ENCODE results near the gene ZFAND6. TPM values are rescaled to one million over a fixed set of nuclear protein-coding genes. Genes with fewer than 3 reads are reported as not detected.
"Not testable (repeated sequence)": the region's sequence is repeated elsewhere in the genome, so short reads cannot be mapped to it uniquely, and the experiment has no call there.

ZFAND6 gene
- total RNA-seq, 2 donors from 2014 or later = 85.5 to 91.6 TPM

DNA sequence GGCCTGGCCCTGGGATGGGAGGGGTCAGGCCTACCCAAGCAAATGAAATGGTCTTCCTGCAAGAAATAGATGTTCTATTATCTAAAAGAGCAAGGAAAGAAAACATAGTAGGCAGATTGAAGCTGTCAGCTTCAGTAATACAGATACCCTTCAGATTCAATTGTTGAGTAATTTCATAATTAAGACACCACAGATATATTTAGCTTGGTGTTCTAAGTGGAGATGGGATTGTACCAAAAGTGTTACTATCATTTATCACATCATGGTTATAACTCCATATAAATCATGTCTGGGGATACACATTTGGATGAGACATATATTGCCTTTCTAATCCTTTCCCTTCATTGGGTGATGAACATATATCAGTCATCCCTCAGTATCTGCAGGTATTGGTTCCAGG is 51.4 kb downstream of the ZFAND6 start:
- Mint-ChIP-seq H3K4me1 (peaks cover 36% of the 10 kb centered on the region), H3K4me3 (no peak overlapping the region), H3K27me3 (no peaks in the 10 kb centered on the region), H3K36me3 (ENCODE audit: low read depth) (peaks cover 4% of the 10 kb centered on the region), H3K27ac (no peak overlapping the region)
- no peaks in the 10 kb centered on the region for H3K9me3 ChIP-seq (ENCODE audit: control insufficient read depth, low read length, poor library complexity, severe bottlenecking)
- DNase-seq (no peak), ATAC-seq (no peak)

DNA sequence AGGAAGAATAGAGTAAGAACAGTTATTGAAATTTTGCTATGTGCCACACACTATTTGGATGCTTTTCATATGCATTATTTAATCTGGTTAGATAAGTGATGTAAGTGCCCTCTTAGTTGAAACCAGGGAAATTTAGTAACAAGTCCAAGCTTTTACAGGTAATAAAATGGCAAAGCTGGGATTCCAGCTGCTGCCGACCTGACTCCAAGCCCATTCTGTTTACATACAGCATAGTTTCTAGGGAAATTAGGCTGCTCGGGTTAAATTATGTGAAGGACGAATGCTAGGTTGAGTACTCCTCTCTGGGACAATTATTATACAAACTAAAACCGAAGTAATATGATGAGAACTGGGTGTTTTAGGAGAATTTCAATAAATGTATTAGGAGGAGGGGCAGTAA is 54.6 kb downstream of the ZFAND6 start:
- Mint-ChIP-seq H3K27ac (peak overlapping the region; percentile 34), H3K4me1 (peaks cover 23% of the 10 kb centered on the region), H3K36me3 (ENCODE audit: low read depth) (peaks cover 3% of the 10 kb centered on the region), H3K4me3 (no peak overlapping the region), H3K27me3 (no peaks in the 10 kb centered on the region)
- ATAC-seq (no peak), DNase-seq (no peak)
- no peaks in the 10 kb centered on the region for H3K9me3 ChIP-seq (ENCODE audit: control insufficient read depth, low read length, poor library complexity, severe bottlenecking)

DNA sequence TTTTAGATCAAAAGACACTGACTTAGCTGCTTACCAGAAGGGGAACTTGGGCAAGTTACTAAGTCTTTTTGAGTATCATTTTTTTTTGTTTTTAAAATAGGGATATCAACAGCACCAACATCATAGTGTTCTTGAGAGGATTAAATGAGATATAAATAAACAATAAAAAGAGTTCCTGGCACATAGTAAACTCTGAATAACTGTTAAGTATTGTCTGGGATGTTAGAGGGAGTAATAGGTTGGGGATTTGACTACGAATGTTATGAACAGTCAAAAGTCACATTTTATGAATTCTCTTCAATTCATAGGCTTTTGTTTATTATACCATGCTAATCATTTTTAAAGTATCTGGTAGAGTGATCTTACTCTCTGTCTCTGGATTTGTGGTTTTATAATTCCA is 55.5 kb downstream of the ZFAND6 start:
- H3K4me3 Mint-ChIP-seq = no peak overlapping the region
- ATAC-seq (no peak), DNase-seq (no peak)
- peaks cover 14% of the 10 kb centered on the region for H3K4me1 Mint-ChIP-seq
- H3K36me3 Mint-ChIP-seq (ENCODE audit: low read depth) = peaks cover 2% of the 10 kb centered on the region
- H3K27ac Mint-ChIP-seq = no peak overlapping the region
- no peaks in the 10 kb centered on the region for H3K27me3 Mint-ChIP-seq
- H3K9me3 ChIP-seq (ENCODE audit: control insufficient read depth, low read length, poor library complexity, severe bottlenecking) = no peaks in the 10 kb centered on the region

DNA sequence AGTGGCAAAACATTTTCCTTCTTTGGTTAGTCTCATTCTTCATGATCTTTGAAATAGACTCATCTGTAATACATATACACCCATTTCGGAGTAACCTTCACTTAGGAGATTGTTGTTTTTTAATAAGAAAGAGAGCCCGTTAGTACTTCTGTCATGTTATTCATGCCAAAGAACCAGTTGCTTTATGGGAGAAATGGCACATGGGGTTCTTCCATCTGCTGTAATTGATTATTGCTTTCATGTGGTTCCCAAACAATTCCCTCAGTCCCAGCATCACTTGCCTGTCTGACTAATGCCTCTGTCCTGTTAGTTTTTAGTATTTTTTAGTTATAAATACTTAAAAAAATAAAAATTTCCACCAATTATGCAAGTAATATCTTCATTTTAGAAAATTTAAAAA is 59.5 kb downstream of the ZFAND6 start:
- Mint-ChIP-seq H3K27me3 (no peaks in the 10 kb centered on the region), H3K4me1 (peaks cover 10% of the 10 kb centered on the region), H3K36me3 (ENCODE audit: low read depth) (peaks cover 3% of the 10 kb centered on the region), H3K4me3 (no peak overlapping the region), H3K27ac (no peak overlapping the region)
- DNase-seq (no peak), ATAC-seq (no peak)
- no peaks in the 10 kb centered on the region for H3K9me3 ChIP-seq (ENCODE audit: control insufficient read depth, low read length, poor library complexity, severe bottlenecking)

DNA sequence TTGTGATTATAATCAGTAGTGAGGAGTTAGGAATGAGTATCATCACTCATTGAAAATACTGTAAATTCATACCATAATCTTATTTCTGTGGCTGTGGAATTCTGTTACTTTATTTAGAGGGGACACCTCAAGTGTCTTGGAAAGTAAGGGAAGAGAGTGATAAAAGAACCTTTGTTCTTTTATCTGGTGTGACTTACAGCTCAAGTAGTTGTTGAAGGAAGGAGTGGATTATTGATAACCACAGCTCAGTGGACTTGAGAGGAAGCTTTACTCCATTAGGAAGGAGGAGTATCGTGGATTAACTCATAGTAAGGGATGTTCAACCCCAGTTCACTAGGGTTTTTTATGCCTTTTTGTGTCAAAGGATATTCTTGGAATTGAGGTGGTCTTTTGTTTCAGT is 61.2 kb downstream of the ZFAND6 start:
- H3K27me3 Mint-ChIP-seq = no peaks in the 10 kb centered on the region
- ATAC-seq = no peak
- H3K4me1 Mint-ChIP-seq = peaks cover 5% of the 10 kb centered on the region
- DNase-seq = no peak
- H3K27ac Mint-ChIP-seq = no peak overlapping the region
- H3K36me3 Mint-ChIP-seq (ENCODE audit: low read depth) = peaks cover 3% of the 10 kb centered on the region
- H3K4me3 Mint-ChIP-seq = no peak overlapping the region
- no peaks in the 10 kb centered on the region for H3K9me3 ChIP-seq (ENCODE audit: control insufficient read depth, low read length, poor library complexity, severe bottlenecking)

DNA sequence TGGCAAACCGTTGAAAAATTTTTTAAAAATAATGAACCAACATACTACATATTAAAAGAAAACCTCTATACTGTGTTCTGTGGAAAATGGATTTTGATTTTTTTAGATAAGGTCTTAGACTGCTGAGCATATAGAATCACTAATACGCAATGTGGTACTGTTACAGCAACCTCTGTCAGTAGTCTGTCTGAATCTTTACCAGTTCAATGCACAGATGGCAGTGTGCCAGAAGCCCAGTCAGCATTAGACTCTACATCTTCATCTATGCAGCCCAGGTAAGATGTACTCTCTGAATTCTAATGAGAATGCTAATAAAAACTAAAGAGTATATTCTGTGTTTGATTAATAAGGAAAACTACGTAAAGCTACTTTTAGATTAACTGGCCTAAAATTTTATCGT is 62.1 kb downstream of the ZFAND6 start:
- H3K9me3 ChIP-seq (ENCODE audit: control insufficient read depth, low read length, poor library complexity, severe bottlenecking) = no peaks in the 10 kb centered on the region
- ATAC-seq (no peak), DNase-seq (no peak)
- Mint-ChIP-seq H3K36me3 (ENCODE audit: low read depth) (peaks cover 3% of the 10 kb centered on the region), H3K27ac (no peak overlapping the region), H3K4me3 (no peak overlapping the region), H3K27me3 (no peaks in the 10 kb centered on the region), H3K4me1 (peaks cover 5% of the 10 kb centered on the region)

DNA sequence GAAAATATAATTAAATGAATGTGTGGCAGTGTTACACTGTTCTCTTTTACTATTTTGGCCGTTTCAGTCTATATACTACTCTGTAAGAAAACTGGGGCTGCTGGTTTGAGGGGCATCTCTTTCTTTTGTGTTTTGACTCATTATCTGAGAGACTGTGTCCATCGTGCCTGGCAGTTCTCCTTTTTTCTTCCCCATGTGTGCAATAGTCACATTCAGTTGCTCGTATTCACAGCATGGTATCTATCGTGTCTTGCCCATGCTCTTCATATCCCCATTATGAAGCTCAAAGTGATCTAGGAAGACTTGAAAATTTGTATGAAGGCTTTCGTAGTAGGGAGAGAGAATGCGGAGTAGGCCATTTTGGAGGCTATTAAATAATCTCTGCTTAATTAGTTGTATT is 63.6 kb downstream of the ZFAND6 start:
- Mint-ChIP-seq H3K36me3 (ENCODE audit: low read depth) (peaks cover 3% of the 10 kb centered on the region), H3K27ac (no peak overlapping the region), H3K4me1 (peaks cover 5% of the 10 kb centered on the region), H3K27me3 (no peaks in the 10 kb centered on the region), H3K4me3 (no peak overlapping the region)
- no peak for ATAC-seq
- no peaks in the 10 kb centered on the region for H3K9me3 ChIP-seq (ENCODE audit: control insufficient read depth, low read length, poor library complexity, severe bottlenecking)
- no peak for DNase-seq

DNA sequence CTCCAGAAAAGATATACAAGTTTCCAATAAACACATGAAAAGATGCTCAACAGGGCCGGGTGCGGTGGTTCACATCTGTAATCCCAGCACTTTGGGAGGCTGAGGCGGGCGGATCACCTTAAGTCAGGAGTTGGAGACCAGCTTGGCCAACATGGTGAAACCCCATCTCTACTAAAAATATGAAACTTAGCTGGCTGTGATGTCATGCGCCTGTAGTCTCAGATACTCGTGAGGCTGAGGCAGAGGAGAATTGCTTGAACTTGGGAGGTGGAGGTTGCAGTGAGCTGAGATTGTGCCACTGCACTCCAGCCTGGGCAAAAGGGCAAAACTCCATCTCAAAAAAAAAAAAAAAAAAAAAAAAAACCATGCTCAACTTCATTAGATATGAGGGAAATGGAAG is 67.8 kb downstream of the ZFAND6 start:
- H3K27ac Mint-ChIP-seq; H3K36me3 Mint-ChIP-seq (ENCODE audit: low read depth); H3K4me3 Mint-ChIP-seq; ATAC-seq; DNase-seq; H3K27me3 Mint-ChIP-seq; H3K9me3 ChIP-seq (ENCODE audit: control insufficient read depth, low read length, poor library complexity, severe bottlenecking): not testable (repeated sequence)
- peaks cover 12% of the 10 kb centered on the region for H3K4me1 Mint-ChIP-seq

DNA sequence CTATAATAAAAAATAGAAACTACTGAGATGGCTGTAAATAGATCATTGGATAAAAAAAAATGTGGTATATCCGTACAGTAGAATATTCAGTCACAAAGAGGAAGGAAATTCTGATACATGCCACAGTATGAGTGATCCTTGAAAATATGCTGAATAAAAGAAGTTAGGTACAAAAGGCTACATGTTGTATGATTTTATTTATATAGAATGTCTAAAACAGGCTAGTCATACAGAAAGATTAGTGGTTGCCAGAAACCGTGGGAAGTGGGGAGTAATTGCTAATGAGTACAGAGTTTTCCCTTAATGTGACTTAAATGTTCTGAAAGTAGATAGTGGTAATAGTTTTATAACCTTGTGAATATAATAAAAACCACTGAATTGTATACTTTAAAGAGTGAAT is 68.4 kb downstream of the ZFAND6 start:
- H3K4me1 Mint-ChIP-seq = peaks cover 12% of the 10 kb centered on the region
- H3K9me3 ChIP-seq (ENCODE audit: control insufficient read depth, low read length, poor library complexity, severe bottlenecking) = no peaks in the 10 kb centered on the region
- DNase-seq = no peak
- H3K27me3 Mint-ChIP-seq = no peaks in the 10 kb centered on the region
- H3K27ac Mint-ChIP-seq = no peak overlapping the region
- H3K36me3 Mint-ChIP-seq (ENCODE audit: low read depth) = peaks cover 5% of the 10 kb centered on the region
- no peak for ATAC-seq
- H3K4me3 Mint-ChIP-seq = peak overlapping the region; percentile 3

DNA sequence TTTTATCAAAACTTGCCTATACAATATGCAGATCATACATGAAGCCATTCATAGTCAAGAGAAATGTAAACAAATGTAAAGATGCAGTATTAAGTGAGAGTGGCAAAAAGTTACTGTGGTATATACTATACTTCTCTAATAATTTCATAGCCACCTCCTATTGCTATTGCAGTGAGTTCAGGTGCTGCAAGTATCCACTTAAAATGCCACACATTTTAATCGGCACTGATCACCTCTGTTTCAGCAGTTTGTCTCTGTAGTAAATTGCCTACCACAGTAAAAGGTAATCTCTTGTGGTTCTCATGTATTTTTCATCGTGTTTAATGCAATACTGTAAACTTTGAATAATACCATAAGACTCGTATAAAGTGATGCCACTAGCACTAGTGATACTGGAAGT is 72.9 kb downstream of the ZFAND6 start:
- no peak for DNase-seq
- ATAC-seq = no peak
- no peak overlapping the region for H3K4me3 Mint-ChIP-seq
- no peaks in the 10 kb centered on the region for H3K27me3 Mint-ChIP-seq
- H3K9me3 ChIP-seq (ENCODE audit: control insufficient read depth, low read length, poor library complexity, severe bottlenecking) = no peaks in the 10 kb centered on the region
- H3K36me3 Mint-ChIP-seq (ENCODE audit: low read depth) = peaks cover 13% of the 10 kb centered on the region
- H3K4me1 Mint-ChIP-seq = peaks cover 14% of the 10 kb centered on the region
- H3K27ac Mint-ChIP-seq = no peak overlapping the region

DNA sequence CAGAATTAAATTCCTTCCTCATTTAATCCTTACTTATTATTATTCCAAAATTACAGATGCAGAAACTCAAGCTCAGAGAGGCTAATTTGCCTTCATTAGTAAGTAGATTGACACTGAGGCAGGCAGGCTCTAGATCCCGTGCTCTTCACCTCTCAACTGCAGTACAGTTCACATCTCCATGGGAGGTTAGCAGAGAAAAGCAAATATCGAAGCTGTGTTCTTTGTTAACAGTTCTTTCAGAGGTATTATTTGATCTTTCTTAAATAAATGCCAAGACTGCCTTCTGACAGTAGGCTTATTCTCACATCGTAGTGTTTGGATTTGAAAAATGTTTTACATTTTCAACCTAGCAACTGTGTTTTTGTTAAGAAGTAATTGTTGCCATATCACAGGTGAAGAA is 77.4 kb downstream of the ZFAND6 start:
- H3K9me3 ChIP-seq (ENCODE audit: control insufficient read depth, low read length, poor library complexity, severe bottlenecking) = no peaks in the 10 kb centered on the region
- Mint-ChIP-seq H3K27me3 (no peaks in the 10 kb centered on the region), H3K36me3 (ENCODE audit: low read depth) (peaks cover 11% of the 10 kb centered on the region), H3K27ac (no peak overlapping the region), H3K4me3 (no peak overlapping the region), H3K4me1 (peaks cover 2% of the 10 kb centered on the region)
- DNase-seq (no peak), ATAC-seq (no peak)

DNA sequence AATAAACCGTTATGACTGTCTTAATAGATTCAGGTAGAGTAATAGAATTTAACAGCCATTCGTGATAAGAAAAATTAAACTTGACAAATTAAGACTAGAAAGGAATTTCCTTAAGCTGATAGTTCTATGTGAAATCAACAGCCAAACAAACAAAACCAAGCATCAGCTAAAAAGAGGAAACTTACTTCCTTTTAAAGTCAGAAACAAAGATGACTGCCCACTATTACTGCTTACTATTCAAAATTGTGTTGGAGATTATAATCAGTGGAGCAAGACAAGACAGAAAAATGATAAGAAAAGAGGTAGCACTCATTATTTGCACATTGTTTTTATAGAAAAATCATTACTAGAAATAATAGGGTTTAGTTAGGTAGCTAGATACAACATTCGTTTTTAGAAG is 79.5 kb downstream of the ZFAND6 start:
- ATAC-seq = no peak
- no peaks in the 10 kb centered on the region for H3K9me3 ChIP-seq (ENCODE audit: control insufficient read depth, low read length, poor library complexity, severe bottlenecking)
- peaks cover 2% of the 10 kb centered on the region for H3K4me1 Mint-ChIP-seq
- H3K36me3 Mint-ChIP-seq (ENCODE audit: low read depth) = peaks cover 11% of the 10 kb centered on the region
- H3K27ac Mint-ChIP-seq = no peak overlapping the region
- no peak overlapping the region for H3K4me3 Mint-ChIP-seq
- DNase-seq = no peak
- no peaks in the 10 kb centered on the region for H3K27me3 Mint-ChIP-seq

DNA sequence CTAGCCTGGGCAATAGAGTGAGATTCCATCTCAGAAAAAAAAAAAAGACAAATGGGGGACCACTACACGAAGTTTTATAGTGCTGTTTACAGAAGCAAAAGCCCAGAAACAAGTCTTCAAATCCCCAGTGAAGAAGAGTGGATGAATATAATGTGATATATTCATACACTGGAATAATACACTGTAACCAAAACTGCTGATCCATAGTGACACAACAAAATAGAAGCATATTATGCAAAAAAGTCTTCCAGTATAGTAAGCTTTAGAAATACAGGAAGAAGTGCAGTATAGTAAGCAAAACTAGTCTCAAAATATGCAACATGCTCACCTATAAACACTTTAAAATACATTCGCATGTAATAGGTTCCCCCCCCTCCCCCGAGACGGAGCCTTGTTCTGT is 81.4 kb downstream of the ZFAND6 start:
- H3K36me3 Mint-ChIP-seq (ENCODE audit: low read depth) = peaks cover 3% of the 10 kb centered on the region
- no peak for ATAC-seq
- H3K4me1 Mint-ChIP-seq = no peaks in the 10 kb centered on the region
- DNase-seq = no peak
- H3K27me3 Mint-ChIP-seq = no peaks in the 10 kb centered on the region
- no peaks in the 10 kb centered on the region for H3K9me3 ChIP-seq (ENCODE audit: control insufficient read depth, low read length, poor library complexity, severe bottlenecking)
- no peak overlapping the region for H3K27ac Mint-ChIP-seq
- H3K4me3 Mint-ChIP-seq = peak overlapping the region; percentile 28

DNA sequence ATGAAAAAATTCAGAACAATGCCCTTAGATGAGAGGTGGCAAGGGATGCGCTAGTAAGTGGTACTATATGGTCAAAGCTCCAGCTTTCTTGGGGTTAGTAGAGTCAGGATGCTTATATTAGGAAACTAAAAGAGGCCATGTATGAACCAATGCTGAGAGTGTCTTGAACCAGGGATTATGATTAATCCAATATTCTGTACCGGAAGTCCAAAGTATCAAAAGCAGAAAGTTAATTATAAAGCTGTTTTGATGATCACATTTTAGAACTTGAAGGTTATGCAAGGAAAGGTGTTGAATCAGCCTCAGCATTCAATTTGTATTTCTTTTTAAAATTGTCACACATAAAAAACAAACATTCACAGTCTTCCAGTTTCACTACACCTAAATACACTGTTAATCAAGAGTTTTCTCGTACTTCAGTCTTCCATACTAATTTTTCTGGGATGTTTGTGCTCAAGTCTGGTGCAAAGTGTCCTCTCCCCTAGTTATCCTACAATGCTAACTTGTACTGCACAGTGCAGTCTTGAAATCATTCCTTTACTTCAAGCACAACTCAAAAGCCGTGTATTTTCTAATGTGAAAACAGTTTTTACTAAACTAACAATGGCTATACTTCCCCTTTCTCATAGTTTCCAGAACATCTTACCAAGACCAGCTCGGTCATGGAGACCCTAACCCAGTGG is 82.6 kb downstream of the ZFAND6 start:
- Mint-ChIP-seq H3K27me3 (no peaks in the 10 kb centered on the region), H3K27ac (peak overlapping the region; percentile 39), H3K36me3 (ENCODE audit: low read depth) (peaks cover 3% of the 10 kb centered on the region), H3K4me3 (no peak overlapping the region), H3K4me1 (no peaks in the 10 kb centered on the region)
- no peak for DNase-seq
- H3K9me3 ChIP-seq (ENCODE audit: control insufficient read depth, low read length, poor library complexity, severe bottlenecking) = no peaks in the 10 kb centered on the region
- ATAC-seq = peak; percentile 18

All from T-helper 17 cell (primary cell).